ENCODE data around the gene TTC9B. TPM values are rescaled to one million over a fixed set of nuclear protein-coding genes. Genes with fewer than 3 reads are reported as not detected.

The TTC9B gene
- total and polyA plus RNA-seq, 2 of the 4 experiments (the other 2 are of a cell fraction), result not detected

DNA sequence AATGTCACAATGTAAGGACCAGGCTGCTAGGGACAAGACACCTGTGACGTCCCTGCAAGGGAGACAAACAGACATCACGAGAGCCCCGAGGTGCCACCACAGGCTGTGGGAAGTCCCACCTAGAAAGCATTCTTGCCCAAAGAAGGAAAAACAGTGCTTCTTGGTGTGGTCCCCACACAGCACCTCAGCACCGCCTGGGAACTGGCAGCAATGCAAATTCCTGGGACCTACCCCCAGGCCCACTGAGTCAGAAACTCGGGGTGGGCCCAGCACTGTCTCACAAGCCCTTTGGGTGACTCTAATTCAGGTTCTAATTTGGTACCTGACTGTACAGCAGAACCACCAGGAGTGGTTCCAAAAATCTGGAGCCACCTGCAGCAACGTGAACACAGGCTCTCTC is 22.1 kb upstream of the TTC9B start:
- Histone ChIP-seq H3K27ac (ENCODE audit: insufficient read depth, low read length) (no peak overlapping the region), H3K4me3 (ENCODE audit: insufficient read depth, low read depth, low read length) (no peak overlapping the region), H2BK120ac (ENCODE audit: low read depth, low read length) (no peak overlapping the region), H3K14ac (replicated peaks; ENCODE audit: low read depth, low read length) (no peak overlapping the region), H4K91ac (ENCODE audit: insufficient read depth, low read depth, low read length) (no peak overlapping the region), H3K18ac (ENCODE audit: low read depth, low read length) (no peak overlapping the region), H3K4ac (ENCODE audit: low read depth, low read length) (no peak overlapping the region), H2AK5ac (ENCODE audit: low read depth, low read length) (no peak overlapping the region), H3K23ac (ENCODE audit: low read depth, low read length) (no peak overlapping the region), H4K20me1 (ENCODE audit: insufficient read depth, low read length) (peaks cover 3% of the 10 kb centered on the region), H2AK9ac (replicated peaks; ENCODE audit: low read depth, low read length, poor library complexity) (no peak overlapping the region), H3K4me2 (ENCODE audit: low read depth, low read length) (no peak overlapping the region), H2BK5ac (ENCODE audit: low read depth, low read length, poor library complexity, severe bottlenecking) (no peak overlapping the region), H2AFZ (replicated peaks; ENCODE audit: low read length, poor library complexity) (no peak overlapping the region), H3K79me1 (ENCODE audit: low read depth in 1 of 2, low read length in 2 of 2) (peaks cover 10 to 27% of the 10 kb centered on the region in 2 experiments), H2BK20ac (ENCODE audit: low read depth, low read length) (no peak overlapping the region), H4K8ac (ENCODE audit: low read depth in 2 of 2, low read length in 2 of 2) (no peak overlapping the region), H3K27me3 (ENCODE audit: control insufficient read depth, insufficient read depth, low read length) (no peaks in the 10 kb centered on the region), H2BK15ac (ENCODE audit: low read depth, low read length) (no peak overlapping the region), H3K9me3 (ENCODE audit: control insufficient read depth, insufficient read depth, low read length) (no peaks in the 10 kb centered on the region), H4K5ac (ENCODE audit: low read depth, low read length) (no peak overlapping the region), H3K56ac (ENCODE audit: extremely low read depth, insufficient read depth, low read length) (no peak overlapping the region), H3K9ac (ENCODE audit: low read depth, low read length) (no peak overlapping the region), H3K36me3 (ENCODE audit: control insufficient read depth, insufficient read depth, low read length) (peaks cover 62% of the 10 kb centered on the region), H3K9me1 (ENCODE audit: insufficient read depth, low read length) (peaks cover 9% of the 10 kb centered on the region; the same call in 1 of the 2 replicates), H3K4me1 (ENCODE audit: control insufficient read depth, insufficient read depth, low read length) (no peaks in the 10 kb centered on the region)
- CTCF ChIA-PET, result no interaction called here
- in situ Hi-C loops (cut with MboI; ENCODE audit: low sequenced_read_pairs) (no loop called here), intact Hi-C loops (cut with micrococcal nuclease) (no loop called here), dilution Hi-C loops (cut with HindIII; ENCODE audit: low sequenced_read_pairs, unreplicated experiment) (no loop called here)
- WGBS, 2 experiments (ENCODE audit: extremely low coverage in 2 of 2, insufficient read length in 1 of 2), result 100% methylated on average over 3 of the region's 6 CpGs; no CpG with 5 or more reads in 1 of the 2 experiments
- no TSS peak for BruUV-seq (replicated peaks)
- ATAC-seq (ENCODE audit: low read depth) (no peak), DNase-seq (no peak)
- TF ChIP-seq NFE2L2 (IDR thresholded peaks at IDR 0.05; ENCODE audit: low read depth, low read length), result no peak
- POLR2A ChIA-PET (ENCODE audit: unreplicated experiment), result no interaction called here
